ENCODE measurements around the gene NACAD.

NACAD gene

DNA sequence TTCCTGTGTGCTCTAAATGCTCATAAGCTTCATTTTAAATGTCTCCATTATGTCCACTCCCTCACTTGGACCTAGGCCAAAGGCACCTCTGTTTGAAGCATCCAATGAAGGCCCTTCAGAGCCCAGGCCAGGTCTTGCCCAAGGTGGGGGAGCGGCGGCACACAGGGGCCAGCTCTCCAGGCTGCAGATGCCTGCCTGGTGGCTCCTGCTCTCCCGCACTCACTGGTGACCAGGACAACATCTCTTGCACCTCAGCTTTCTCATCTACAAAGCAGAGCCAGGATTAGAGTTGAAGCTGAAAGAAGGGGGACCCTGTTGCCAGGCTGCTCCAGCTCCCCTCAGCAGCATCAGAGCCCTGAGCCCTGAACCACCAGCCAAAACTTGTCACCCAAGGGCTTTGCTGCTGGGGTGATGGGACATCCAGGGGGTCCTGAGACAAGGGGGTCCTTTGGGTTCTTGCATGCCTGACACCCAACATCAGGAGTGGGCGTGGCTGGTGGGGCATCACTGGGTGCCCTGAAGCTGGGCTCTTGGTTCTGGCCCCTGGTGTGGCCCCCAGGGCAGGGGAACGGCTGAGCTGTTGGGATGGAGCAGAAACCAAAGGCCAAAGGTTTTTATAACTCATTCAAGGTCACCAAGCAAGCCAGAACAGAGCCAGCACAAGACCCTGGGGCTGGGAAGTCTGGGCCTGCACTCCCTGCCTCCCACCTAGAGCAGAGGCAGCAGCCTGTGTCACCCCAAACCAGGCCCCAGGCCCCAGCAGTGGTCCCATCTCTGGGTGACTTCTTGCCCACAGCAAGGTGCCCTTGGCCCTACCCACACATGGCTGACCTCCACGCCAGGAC, 1.2 kb downstream of the NACAD start:
- DNase-seq = no peak

DNA sequence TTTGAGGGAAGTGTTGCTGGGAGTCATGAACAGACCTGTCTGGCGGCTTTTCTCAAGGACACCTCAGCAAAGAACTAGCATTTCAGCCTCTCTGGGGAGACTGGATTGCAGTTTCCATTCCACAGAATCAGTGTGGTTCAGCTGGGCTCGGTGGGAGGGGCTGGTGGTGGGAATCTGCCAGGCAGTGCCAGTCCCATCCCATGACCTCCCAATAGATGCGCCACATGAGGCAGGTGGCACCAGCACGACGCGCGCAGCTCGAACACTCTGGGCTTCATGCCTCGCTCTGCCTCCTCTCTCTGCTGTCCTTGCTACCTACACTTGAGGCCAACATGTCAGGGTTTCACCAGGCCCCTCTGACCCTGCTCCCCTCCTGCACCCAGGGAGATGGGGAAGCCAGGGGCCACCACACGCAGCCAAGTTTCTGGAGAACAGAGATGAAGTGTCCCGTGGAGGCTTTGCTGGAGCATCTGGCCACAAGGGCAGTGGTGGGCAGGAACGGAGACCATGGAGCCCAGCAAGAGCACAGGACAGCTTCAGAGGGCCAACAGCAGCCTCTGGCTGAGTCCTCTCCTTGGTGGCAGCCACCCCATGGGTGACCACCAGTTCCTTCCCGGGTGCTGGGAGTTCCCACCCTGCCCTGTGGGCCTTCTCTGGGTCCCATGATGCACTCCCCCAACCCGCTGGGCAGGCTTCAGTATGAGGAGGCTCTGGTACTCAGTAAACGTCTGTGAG, 2.3 kb downstream of the NACAD start:
- no peak for DNase-seq

DNA sequence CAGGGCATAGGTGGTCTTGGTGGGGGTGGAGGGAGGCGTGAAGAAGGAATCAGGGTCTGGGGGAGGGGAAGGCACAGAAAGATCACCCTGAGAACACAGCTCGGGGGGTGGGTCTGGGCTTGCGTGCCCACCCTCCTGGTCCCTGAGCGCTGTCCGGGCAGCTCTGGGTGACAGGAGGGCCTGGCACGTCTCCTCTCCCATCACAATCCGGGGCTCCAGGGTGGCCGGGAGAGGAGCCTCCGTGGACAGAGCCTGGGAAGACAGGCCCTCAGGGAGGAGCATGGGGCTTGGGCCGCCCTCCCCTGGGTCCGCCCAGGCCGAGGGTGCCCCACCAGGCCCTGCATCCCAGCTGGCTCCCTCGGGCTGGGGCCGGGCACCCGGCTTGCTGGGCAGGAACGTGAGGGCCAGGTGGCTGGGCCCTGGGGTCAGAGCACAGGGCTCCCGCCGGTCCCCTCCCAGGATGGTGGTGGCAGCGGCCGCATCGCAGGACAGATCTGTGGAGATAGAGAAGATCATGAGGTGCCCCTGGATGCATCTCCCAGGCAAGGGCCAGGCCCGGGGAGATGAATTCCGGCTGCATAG, 3.1 kb downstream of the NACAD start:
- no peak for DNase-seq

DNA sequence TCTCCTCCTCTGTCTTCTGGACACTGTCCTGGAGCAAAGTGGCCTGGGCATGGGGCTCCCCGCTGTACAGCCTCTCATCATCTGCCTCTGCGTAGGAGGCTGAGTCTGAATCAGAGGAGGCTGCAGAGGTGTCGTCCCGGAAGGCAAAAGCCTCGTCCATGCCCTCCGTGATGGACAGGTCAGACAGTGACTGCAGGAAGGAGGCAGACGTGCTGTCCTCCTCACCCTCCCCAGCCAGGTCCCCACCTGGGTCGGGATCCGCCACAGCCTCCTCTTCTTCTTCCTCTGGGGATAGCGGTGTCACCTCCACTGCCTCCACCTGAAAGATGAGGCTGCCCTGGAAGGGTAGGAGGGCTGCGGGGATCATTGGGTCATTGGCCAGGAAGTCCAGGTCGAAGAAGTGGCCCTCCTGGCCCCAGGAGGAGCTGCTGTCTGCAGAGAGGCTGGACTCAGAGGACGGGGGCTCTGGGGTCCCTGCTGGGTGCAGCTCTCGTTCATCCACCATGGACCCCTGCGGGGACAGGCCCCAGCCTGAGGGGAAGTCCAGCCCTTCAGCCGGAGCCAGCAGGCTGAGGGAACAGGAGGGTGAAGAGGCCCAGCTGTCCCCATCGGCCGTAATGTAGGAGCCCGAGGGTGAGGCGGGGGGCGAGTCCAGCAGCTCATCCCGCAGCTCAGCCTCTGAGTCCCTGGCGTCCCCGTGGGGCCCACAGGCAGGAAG, 3.7 kb downstream of the NACAD start:
- no peak for DNase-seq

DNA sequence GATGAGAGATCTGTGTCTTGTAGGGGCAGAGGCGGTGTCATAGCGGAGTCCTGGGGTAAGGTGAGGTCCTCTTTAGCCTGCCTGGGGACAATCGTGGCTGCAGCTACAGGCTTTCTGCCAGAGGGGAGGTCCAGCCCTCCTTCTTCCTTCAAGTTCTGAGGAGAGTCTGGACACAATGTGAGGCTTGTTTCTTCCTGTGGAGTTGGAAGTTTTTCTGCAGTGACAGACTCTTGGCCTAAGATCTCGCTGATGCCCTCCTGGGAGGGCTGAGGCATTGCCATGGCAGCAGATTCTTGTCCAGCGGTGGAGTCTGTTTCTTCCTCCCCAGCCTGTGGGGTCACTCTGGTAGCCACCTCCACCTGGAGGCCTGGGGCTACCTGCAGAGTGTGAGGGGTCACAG, 4.4 kb downstream of the NACAD start:
- no peak for DNase-seq

DNA sequence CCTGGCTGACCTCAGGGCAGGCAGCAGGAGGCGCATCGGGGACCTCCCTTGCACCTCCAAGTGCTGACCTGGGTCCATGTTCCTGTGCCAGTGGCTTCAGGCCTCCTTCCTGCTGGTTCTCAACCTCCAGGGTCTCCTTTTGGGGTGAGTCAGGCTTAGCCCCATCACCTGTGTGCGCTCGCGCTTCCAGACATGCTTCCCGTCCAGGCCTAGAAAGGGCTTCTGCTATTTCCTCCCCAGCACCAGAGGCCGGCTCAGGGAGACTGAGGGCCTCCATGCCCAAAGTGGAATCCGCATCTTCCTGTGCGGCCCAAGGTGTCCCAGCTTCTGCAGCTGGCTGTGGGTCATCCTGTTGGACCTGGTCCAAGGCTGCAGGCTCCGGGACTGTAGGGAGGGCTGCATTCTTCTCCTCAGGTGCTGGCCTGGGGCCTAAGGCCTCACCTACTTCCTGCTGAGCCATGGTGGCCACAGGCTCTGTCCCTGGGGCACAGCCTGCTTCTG, 5.9 kb downstream of the NACAD start:
- DNase-seq = no peak

DNA sequence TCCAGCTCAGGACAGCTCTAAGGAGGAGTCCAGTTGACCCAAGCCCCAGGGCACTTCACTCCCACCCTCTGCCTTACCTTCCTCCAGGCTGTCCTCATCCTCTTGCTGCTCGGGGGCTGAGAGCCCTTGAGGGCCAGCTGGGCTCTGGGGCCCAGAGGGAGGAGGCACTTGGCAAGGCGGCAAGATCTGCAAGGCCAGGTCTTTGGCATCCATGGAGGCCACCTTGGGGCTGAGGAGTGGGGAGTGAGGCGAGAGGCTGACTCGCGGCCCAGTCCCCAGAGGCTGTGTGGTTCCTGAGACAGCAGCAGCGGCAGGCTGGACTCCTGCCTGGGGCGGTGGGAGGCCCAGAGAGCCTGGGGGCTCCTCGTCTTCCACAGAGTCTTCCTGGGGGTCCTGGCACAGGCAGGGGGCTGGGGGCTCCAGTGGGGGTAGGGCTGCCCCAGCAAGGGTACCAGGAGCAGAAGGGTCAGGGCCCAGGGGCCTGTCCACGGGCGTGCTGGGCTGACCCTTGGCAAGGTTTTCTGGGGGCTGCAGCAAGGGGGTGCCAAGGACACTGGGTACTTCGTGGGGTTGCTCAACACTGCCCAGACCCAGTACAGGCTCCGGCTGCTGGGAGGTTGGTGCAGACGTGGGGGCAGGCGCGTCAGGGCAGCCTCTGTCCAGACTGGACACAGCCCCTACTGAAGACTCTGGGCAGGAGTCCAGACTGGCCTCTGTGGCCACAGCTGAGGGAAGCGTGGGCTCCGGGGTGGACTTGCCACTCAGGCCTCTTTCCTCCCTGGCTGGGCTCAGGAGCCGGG, 6.5 kb downstream of the NACAD start:
- DNase-seq = no peak

DNA sequence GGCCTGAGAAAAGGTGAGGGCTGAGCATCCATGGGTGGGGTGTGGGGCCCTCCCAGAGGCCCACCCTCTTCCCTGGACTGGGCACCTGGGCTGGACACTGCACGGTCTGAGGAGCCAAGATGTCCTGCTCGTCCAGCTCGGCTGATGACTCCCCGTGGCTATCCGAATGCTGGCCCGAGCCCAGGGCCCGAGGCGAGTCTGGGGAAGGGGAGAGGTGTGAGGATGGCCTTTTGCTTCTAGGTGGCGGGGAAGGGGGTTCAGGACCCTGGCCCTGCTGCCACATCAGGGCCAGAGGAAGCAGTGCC, 7.1 kb downstream of the NACAD start:
- no peak for DNase-seq

DNA sequence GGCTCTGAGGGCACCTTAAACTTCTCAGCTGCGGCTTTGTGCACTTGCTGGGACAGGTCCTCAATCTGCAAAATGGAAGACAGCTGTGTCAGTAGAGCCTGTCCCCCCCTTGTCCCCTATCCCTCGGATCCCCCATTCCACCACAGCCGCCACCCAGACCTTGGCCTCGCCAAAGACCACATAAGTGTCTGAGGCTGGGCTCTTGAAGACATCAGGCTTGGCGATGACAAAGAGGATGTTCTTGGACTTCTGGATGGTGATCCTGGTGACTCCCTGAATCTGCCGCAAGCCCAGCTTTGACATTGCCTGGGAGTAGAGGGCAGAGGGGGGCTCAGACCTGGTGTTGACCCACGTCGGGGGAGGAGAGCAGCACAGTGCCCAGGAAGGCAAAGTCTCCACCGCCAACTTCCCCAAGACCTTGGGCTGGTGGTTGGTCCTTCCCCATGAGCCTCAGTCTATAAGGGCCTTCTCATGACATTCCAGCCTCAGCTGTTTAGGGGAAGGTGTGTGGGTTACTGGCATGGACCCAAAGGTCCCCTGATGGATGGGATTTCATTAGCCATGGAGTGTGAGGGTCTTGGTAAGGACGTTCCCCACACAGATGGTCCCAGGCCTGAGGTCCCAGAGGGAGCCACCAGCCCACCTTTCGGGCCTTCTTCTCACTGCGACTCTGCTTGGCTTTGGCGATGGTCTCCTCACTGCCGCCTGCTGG, 7.7 kb downstream of the NACAD start:
- DNase-seq = no peak

DNA sequence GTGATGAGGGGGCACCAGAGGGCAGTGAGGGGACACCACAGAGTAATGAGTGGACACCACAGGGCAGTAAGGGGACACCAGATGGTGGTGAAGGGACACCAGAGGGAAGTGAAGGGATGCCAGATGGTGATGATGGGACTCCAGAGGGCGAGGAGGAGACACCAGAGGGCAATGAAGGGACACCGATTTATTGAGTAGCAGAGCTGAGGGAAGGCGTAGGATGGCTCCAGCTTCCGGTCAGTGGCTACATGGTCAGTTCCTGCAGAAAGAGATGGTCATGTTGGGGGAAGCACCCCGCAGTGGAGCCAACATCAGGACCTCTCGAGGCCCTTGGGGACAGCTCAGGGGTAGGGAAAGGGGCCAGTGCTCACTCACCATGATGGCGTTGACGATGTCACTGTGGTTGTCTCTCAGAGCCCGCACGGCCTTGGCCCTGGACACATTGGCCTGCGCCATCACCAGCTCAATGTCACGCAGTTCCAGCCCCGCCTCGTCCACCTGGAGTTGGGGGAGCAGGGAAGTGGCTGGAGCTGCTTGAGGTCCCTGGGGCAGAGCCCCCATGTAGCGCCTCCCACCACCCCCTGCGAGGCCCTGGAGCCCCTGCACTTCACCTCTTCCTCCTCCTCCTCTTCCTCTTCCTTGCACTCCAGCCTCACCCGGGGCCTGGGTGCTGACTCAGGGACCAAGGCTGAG, 8.4 kb downstream of the NACAD start:
- DNase-seq = peak; percentile 14

DNA sequence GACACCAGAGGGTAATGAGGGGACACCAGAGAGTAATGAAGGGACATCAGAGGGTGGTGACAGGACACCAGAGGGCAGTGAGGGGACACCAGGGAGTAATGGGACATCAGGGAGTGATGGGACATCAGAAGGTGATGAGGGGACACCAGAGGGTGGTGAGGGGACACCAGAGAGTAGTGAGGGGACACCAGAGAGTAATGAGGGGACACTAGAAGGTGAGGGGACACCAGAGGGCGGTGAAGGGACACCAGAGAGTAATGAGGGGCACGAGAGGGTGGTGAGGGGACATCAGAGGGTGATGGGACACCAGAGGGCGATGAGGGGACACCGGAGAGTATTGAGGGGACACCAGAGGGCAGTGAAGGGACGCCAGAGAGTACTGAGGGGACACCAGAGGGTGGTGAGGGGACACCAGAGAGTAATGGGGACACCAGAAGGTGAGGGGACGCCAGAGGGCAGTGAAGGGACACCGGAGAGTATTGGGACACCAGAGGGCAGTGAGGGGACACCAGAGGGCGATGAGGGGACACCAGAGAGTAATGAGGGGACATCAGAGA, 10.6 kb downstream of the NACAD start:
- peak; percentile 20 for DNase-seq

DNA sequence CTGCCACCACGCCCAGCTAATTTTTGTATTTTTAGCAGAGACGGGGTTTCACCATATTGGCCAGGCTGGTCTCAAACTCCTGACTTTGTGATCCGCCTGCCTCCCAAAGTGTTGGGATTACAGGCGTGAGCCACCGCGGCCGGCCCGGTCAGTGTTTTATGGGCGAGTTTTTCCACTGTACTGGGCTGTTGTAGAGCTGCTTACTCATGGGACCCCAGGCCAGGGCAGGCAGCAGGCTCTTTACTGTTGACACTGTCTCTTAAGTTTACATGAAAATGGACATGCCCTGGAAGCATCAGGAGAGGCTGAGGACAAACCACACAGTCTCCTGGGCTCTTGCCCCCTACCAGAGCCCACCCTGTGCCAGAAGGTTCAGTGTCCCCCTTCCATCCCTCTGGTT, 11.2 kb downstream of the NACAD start:
- DNase-seq = no peak

DNA sequence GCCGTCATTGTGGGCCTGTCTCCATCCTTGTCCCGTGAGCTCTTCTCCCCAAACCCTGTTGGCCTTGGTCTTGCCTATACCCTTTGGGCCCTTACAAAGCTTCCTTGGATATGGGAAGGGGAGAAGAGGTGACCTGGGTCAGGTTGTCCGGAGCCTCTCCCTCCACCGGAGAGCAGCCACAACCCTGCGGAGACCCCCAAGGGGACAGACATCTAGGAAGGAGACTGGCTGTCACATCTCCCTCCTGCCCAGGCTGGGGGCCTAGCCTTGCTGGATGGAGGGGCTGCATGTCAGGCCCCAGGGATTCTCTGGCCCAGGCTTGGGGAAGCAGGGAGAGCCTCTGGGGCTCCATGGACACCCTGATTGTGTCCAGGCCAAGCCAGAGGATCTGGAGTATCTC, 11.8 kb downstream of the NACAD start:
- no peak for DNase-seq

DNA sequence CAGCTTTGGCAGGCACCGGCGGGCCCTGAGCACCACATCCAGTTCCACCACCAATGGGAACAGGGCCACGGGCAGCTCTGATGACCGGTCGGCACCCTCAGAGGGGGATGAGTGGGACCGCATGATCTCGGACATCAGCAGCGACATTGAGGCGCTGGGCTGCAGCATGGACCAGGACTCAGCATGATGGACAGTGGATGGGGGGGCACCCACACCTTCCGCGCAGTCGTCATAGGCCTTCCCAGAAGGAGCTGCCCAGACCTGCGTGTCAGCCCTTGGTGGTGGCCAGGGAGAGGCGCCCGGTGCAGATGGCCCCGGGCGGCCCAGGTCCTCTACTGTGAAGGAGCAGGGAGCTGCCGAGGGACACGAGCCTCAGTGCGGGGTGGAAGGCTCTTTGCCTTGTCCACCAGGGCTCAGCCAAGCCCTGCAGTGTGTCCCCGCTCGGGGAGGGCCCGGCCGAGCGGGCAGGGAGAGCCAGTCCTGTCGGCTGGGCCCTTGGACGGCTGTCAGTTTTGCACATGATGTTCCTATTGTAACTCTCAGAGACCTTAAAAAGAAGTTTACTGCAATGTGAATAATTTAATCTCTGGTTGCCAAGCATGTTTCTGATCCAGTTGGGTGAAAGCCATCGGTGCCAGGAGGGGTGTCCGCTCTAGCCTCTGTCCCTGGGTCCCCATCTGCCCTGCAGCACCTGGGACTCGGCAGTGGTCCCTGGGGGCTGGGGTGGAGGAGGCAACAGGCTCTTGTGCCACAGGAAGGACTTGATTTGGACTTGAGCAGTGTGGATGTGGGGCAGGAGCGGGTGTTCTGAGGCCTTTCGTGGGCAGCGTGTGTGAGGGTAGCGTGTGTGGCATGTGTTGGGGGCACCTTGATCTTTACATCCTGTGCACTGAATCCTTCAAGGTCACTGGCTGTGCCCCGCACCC, 12.6 kb downstream of the NACAD start:
- no peak for DNase-seq

DNA sequence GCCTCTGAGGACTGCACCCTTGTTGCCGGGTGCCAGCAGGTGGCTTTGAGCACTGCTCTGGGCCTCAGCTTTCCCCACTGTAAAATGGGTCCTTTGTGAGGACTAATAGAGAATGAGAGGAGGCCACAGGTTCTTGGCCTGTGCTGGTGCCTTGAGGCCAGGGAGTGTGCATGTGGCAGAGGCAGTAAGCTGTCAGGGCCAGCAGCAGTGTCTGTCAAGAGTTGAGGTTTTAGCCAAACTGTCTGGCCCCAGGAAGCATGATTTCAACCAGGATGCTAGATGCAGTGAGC, 13.5 kb downstream of the NACAD start:
- no peak for DNase-seq

DNA sequence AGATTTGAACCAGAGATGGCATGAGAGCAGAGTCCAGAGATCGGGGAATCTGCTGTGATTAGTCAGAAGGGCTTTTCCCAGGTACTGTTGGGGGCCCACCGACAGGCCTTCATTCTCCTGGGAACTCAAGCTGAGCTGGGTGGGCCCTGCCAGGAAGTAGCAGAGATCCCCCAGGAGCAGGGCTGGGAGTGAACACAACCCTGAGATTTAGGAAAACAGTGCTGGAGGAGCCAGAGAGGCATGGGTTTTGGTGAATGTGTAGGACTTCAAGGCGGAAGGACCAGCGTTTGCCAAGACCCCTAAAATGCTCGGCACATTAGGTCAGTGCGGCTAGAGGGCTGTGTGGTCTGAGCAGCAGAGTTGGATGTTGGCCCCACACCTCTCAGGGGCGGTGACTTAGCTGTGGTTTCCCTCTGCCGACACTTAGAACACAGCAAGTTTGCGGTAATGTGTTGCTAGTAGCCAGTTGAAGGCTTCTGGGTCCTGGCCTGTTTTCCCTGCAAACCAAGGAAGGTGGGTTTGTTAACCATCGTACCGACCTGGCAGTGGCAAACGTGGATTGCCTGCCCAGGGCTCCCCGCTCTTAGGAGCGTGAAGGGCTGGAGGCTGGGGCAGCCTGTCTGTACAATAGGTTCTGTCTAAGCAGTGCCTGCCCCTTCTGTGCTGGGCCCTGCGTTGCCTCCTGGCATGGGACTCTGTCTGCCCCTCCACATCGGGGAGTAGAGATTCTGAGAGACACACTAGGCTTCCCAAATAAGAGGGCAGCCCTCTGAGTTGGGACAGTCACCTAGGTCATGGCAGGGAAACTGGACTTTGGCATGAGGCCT, 14.0 kb downstream of the NACAD start:
- no peak for DNase-seq

DNA sequence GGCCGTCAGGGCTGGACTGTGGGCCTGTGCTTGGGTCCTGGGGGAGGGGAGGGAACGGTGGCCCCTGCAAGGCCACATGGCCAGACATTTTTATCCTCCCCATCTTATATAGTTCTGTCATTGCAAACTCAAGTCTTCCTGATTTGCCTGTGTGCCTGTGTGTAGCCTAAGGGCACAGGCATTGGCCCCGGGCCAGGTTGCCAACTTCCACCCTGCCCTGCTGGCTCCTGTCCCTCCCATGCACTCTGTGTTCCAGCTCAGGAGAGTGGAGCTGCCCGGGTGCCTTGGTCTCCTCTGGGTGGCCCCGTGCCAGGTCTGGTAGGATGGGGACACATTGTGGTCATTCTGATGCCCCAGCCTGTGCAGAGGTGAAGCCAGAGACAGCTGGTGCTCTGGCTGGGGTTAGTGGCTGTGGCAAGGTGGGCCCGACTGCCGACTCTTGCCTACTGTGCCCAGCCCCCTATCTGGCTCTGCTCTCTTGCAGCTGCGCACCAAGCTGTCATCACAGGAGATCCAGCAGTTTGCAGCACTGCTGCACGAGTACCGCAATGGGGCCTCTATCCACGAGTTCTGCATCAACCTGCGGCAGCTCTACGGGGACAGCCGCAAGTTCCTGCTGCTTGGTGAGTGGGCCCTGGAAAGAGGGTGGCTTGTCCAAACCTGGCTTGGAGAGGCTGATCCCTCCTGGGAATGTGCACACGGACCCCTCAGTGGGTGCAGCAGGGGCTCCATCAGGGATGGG, 14.8 kb downstream of the NACAD start:
- no peak for DNase-seq

All from CD4-positive, alpha-beta T cell treated with Interleukin-17A for 1 hour (primary cell).